Measurements from ENCODE around the gene FPR3.

DNA sequence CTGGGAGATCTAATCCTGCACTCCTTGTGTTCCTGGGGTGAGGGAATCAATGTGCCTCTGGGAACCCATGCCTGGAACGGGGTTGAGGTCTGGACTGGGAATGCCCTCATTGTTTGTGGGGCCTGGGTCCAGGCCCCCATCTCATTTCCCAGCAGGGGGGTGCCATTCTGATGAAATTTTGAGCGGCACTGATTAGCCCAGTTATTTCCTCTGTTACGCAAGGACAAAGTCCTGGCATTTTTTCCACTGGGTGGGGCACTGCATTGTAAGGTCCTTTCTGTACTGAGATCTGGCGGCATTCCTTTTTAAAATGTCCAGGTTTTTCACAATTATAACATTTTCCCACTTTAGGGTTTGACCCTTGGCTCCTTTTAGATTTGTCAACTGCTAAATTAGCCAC lies 14.8 kb downstream of the FPR3 start:
- TF ChIP-seq, protein P1, sequence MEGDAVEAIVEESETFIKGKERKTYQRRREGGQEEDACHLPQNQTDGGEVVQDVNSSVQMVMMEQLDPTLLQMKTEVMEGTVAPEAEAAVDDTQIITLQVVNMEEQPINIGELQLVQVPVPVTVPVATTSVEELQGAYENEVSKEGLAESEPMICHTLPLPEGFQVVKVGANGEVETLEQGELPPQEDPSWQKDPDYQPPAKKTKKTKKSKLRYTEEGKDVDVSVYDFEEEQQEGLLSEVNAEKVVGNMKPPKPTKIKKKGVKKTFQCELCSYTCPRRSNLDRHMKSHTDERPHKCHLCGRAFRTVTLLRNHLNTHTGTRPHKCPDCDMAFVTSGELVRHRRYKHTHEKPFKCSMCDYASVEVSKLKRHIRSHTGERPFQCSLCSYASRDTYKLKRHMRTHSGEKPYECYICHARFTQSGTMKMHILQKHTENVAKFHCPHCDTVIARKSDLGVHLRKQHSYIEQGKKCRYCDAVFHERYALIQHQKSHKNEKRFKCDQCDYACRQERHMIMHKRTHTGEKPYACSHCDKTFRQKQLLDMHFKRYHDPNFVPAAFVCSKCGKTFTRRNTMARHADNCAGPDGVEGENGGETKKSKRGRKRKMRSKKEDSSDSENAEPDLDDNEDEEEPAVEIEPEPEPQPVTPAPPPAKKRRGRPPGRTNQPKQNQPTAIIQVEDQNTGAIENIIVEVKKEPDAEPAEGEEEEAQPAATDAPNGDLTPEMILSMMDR (IDR thresholded peaks at IDR 0.05): no peak
- TF ChIP-seq POLR2AphosphoS5 (IDR thresholded peaks at IDR 0.05) (no peak), POLR2A (IDR thresholded peaks at IDR 0.05) (no peak)
